NCI-H1694 (cell line): ENCODE results near the gene FMR1NB.

Source experiments
- DNase-seq: peaks from one replicate; lab custom pipeline; 2025; lab: John Stamatoyannopoulos, UW

Gene FMR1NB

DNA sequence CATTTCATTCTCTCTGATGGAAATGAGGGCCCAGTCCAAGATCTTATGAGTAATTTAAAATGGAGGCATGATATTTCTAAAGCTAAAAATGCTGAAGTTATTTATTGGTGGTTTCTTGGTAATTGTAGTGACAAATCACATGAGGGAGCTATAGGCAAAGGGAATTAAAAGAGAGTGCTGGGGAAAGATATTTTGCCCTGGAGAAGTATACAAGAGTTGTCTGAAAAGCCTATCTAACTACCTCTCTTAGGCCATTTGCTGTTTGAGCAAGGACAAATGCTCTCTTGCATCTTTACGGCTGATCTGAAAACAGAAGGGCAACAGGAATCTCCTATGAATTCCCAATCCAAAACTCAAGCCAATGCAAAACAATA lies 89.4 kb downstream of the FMR1NB start:
- DNase-seq: peak; percentile 22
